OCI-LY3 (cell line): ENCODE results near the gene GABPA.

ENCODE experiments used
- H2AFZ ChIP-seq: fragments of 200-600, 300-600 bp; shearing (Covaris generic); 2 replicates; pipeline ENCODE4 v1.6.0; 2014; ENCODE audit warnings: antibody characterized with exemption, low read depth, low read length
- H3K27ac ChIP-seq: fragments of 200-600, 300-600 bp; sonication (generic); 2 replicates; pipeline ENCODE4 v1.5.1; 2014; ENCODE audit warnings: mild to moderate bottlenecking, low read length, moderate library complexity, mixed read lengths
- H3K27me3 ChIP-seq: fragments of 200-600, 300-600 bp; sonication (generic); 2 replicates; pipeline ENCODE4 v1.6.1; 2014; ENCODE audit warnings: low read depth, low read length, mixed read lengths
- H3K36me3 ChIP-seq: fragments of 200-600, 300-600 bp; sonication (generic); replicated peaks from 2 replicates; pipeline ENCODE3; 2014; ENCODE audit warnings: low read depth, low read length, mixed read lengths
- H3K4me1 ChIP-seq: fragments of 300-600, 200-600 bp; sonication (generic); 2 replicates; pipeline ENCODE4 v1.6.1; 2014; ENCODE audit warnings: low read length, mixed read lengths
- H3K4me2 ChIP-seq: fragments of 200-600, 300-600 bp; sonication (generic); 2 replicates; pipeline ENCODE4 v1.6.1; 2014; ENCODE audit warnings: low read length, mixed read lengths
- H3K4me3 ChIP-seq: fragments of 300-600, 200-600 bp; sonication (generic); 2 replicates; pipeline ENCODE4 v1.5.1; 2014; ENCODE audit warnings: antibody characterized with exemption, mild to moderate bottlenecking, low read length, moderate library complexity
- H3K79me2 ChIP-seq: fragments of 300-600, 200-600 bp; shearing (Covaris generic); 2 replicates; pipeline ENCODE4 v1.6.1; 2014; ENCODE audit warnings: mild to moderate bottlenecking, low read length, mixed read lengths
- H3K9ac ChIP-seq: fragments of 300-600, 200-600 bp; shearing (Covaris generic); 2 replicates; pipeline ENCODE4 v1.6.0; 2014; ENCODE audit warnings: mild to moderate bottlenecking, low read length, moderate library complexity
- H3K9me3 ChIP-seq: fragments of 200-600, 300-600 bp; shearing (Covaris generic); 2 replicates; pipeline ENCODE4 v1.6.1; 2014; ENCODE audit warnings: low read length, mixed read lengths; ENCODE audit not compliant: insufficient read depth
- H4K20me1 ChIP-seq: fragments of 200-600, 300-600 bp; sonication (generic); 2 replicates; pipeline ENCODE4 v1.6.1; 2016; ENCODE audit warnings: low read length, mixed read lengths; ENCODE audit not compliant: insufficient read depth
- EZH2phosphoT487 ChIP-seq: fragments of 200-600 bp; shearing (Covaris generic); IDR thresholded peaks from 2 replicates; pipeline ENCODE4 v1.6.1; 2018; ENCODE audit warnings: antibody characterized with exemption, mixed run types, low read depth
- TF ChIP-seq, protein P1 (sequence below): fragments of 200-600, 300-600 bp; sonication (generic); IDR thresholded peaks from 2 replicates; pipeline ENCODE4 v1.5.1; 2014; ENCODE audit warnings: antibody characterized with exemption, low read length, low read depth

GABPA gene

DNA sequence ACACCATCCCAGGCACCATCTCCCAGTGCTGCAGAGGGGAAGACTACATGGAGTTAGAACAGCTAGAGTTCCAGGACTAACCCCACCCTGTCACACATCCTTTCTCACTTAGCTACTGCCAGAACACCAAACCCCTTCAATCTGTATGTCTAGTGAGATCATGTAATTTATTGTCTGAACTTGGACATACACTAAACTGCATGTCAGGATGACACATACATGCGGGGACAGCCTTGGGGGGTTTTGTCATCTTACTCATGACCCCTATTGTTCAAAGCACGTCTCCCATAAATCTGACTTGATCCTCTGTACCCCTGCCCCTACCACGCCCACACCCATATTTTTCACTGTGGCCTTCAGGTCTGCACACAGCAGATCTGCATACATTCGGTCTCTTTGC is 71.3 kb downstream of the GABPA start:
- H3K27me3 ChIP-seq = no peaks in the 10 kb centered on the region
- no peak overlapping the region for H3K27ac ChIP-seq

DNA sequence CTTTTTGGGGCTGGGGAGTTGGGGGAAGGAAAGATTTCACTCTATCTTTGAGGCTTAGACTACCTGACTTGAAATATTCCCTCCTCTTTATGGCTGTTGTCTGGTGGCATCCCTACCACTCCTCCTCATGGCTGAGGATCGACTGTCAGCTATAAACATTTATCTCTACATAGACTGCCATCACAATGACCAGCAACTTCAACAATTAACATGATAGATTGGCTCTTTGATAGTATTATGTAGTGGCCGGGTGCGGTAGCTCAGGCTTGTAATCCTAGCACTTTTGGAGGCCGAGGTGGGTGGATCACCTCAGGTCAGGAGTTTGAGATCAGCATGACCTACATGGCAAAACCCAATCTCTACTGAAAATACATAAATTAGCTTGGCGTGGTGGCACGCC is 72.4 kb downstream of the GABPA start:
- no peak for TF ChIP-seq EZH2phosphoT487

More for the DNA sequence above, 71.3 kb downstream of the GABPA start:
- Histone ChIP-seq H3K9ac (no peak overlapping the region), H3K79me2 (no peaks in the 10 kb centered on the region), H3K9me3 (no peaks in the 10 kb centered on the region), H4K20me1 (no peaks in the 10 kb centered on the region), H3K4me1 (peaks cover 7% of the 10 kb centered on the region), H2AFZ (no peak overlapping the region), H3K4me3 (no peak overlapping the region), H3K36me3 (no peaks in the 10 kb centered on the region), H3K4me2 (no peak overlapping the region)
- TF ChIP-seq EZH2phosphoT487 = no peak
- TF ChIP-seq, protein P1, sequence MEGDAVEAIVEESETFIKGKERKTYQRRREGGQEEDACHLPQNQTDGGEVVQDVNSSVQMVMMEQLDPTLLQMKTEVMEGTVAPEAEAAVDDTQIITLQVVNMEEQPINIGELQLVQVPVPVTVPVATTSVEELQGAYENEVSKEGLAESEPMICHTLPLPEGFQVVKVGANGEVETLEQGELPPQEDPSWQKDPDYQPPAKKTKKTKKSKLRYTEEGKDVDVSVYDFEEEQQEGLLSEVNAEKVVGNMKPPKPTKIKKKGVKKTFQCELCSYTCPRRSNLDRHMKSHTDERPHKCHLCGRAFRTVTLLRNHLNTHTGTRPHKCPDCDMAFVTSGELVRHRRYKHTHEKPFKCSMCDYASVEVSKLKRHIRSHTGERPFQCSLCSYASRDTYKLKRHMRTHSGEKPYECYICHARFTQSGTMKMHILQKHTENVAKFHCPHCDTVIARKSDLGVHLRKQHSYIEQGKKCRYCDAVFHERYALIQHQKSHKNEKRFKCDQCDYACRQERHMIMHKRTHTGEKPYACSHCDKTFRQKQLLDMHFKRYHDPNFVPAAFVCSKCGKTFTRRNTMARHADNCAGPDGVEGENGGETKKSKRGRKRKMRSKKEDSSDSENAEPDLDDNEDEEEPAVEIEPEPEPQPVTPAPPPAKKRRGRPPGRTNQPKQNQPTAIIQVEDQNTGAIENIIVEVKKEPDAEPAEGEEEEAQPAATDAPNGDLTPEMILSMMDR = no peak

DNA sequence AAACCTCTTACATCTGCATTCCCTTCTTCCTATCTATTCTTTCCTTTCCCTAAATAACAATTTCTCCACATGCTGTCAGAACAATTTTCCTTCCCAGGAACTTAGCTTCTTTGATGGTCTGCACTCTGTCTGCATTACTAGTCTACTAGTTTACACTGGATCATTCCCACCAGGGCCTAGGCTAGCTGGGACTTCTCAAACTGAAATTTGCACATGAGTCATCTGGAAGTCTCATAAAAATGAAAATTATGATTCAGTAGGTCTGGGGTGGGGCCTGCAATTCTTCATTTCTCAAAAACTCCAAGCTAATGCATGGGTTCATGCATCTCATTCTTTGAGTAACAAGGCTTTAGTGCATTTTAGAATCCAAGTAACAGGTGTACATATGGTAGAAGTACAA is 74.2 kb downstream of the GABPA start:
- no peaks in the 10 kb centered on the region for H3K9me3 ChIP-seq
- no peak overlapping the region for H3K4me3 ChIP-seq
- H3K27me3 ChIP-seq = no peaks in the 10 kb centered on the region
- no peaks in the 10 kb centered on the region for H3K79me2 ChIP-seq
- TF ChIP-seq, protein P1 = no peak
- no peak for TF ChIP-seq EZH2phosphoT487
- H3K4me2 ChIP-seq = no peak overlapping the region
- no peaks in the 10 kb centered on the region for H4K20me1 ChIP-seq
- H3K27ac ChIP-seq = no peak overlapping the region
- no peaks in the 10 kb centered on the region for H3K36me3 ChIP-seq
- H3K4me1 ChIP-seq = peaks cover 5% of the 10 kb centered on the region; the same call in 1 of the 2 replicates
- no peak overlapping the region for H2AFZ ChIP-seq
- H3K9ac ChIP-seq = no peak overlapping the region

More for the DNA sequence above, 72.4 kb downstream of the GABPA start:
- no peaks in the 10 kb centered on the region for H3K79me2 ChIP-seq
- no peaks in the 10 kb centered on the region for H3K36me3 ChIP-seq
- no peaks in the 10 kb centered on the region for H3K9me3 ChIP-seq
- no peak overlapping the region for H3K27ac ChIP-seq
- H3K4me1 ChIP-seq = peaks cover 5% of the 10 kb centered on the region; the same call in 1 of the 2 replicates
- H3K9ac ChIP-seq = no peak overlapping the region
- no peaks in the 10 kb centered on the region for H3K27me3 ChIP-seq
- no peak overlapping the region for H2AFZ ChIP-seq
- no peak overlapping the region for H3K4me3 ChIP-seq
- no peaks in the 10 kb centered on the region for H4K20me1 ChIP-seq
- H3K4me2 ChIP-seq = no peak overlapping the region

DNA sequence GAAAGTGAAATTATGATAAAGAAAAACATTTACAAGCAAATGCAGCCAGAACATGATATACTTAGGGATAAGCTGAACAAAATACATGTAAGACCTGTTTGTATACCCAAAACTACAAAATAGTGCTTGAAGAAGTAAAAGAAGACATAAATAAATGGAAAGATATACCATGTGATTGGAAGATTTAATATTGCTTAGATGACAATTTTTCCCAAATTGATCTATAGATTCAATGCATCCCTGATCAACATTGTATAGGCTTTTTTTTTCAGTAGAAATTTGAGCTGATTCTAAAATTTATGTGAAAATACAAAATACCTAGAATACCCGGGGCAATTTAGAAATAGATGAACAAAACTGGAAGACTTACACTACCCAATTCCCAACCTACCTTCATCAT is 76.4 kb downstream of the GABPA start:
- H3K4me2 ChIP-seq = no peak overlapping the region
- no peaks in the 10 kb centered on the region for H3K36me3 ChIP-seq
- no peaks in the 10 kb centered on the region for H3K9me3 ChIP-seq
- H2AFZ ChIP-seq = no peak overlapping the region
- H3K79me2 ChIP-seq = no peaks in the 10 kb centered on the region
- no peak overlapping the region for H3K9ac ChIP-seq
- no peak overlapping the region for H3K27ac ChIP-seq
- no peak overlapping the region for H3K4me3 ChIP-seq
- no peaks in the 10 kb centered on the region for H3K27me3 ChIP-seq
- peaks cover 5% of the 10 kb centered on the region; the same call in 1 of the 2 replicates for H3K4me1 ChIP-seq
- H4K20me1 ChIP-seq = no peaks in the 10 kb centered on the region
- TF ChIP-seq EZH2phosphoT487 = no peak
- TF ChIP-seq, protein P1 = no peak

DNA sequence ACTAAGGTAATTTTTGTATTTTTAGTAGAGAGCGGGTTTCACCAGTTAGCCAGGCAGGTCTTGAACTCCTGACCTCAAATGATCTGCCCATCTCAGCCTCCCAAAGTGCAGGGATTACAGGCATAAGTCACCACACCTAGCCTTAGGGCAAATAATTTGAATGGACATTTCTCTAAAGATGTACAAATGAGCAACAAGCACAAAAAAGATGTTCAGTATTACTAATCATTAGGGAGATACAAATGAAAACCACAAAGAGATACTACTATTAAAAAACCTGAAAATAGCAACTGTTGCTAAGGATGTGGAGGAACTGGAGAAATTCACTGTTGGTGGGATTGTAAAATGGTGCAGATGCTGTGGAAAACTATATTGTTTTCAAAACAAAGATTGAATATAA is 79.1 kb downstream of the GABPA start:
- H3K4me3 ChIP-seq = no peak overlapping the region
- H3K27me3 ChIP-seq = no peaks in the 10 kb centered on the region
- H3K4me2 ChIP-seq = no peak overlapping the region
- TF ChIP-seq, protein P1 = no peak
- TF ChIP-seq EZH2phosphoT487 = no peak
- no peak overlapping the region for H2AFZ ChIP-seq
- H3K9me3 ChIP-seq = no peaks in the 10 kb centered on the region
- H3K4me1 ChIP-seq = peaks cover 5% of the 10 kb centered on the region; the same call in 1 of the 2 replicates
- no peak overlapping the region for H3K9ac ChIP-seq
- no peaks in the 10 kb centered on the region for H3K36me3 ChIP-seq
- H3K27ac ChIP-seq = no peak overlapping the region
- H3K79me2 ChIP-seq = no peaks in the 10 kb centered on the region
- no peaks in the 10 kb centered on the region for H4K20me1 ChIP-seq
